ENCODE data around the gene ANGPTL1.
"Not testable (repeated sequence)": the region's sequence is repeated elsewhere in the genome, so short reads cannot be mapped to it uniquely, and the experiment has no call there.

Gene ANGPTL1

GRCh38 chr1:178864326-178864725 is 6.6 kb downstream of the ANGPTL1 start:
- no peak for DNase-seq

DNA sequence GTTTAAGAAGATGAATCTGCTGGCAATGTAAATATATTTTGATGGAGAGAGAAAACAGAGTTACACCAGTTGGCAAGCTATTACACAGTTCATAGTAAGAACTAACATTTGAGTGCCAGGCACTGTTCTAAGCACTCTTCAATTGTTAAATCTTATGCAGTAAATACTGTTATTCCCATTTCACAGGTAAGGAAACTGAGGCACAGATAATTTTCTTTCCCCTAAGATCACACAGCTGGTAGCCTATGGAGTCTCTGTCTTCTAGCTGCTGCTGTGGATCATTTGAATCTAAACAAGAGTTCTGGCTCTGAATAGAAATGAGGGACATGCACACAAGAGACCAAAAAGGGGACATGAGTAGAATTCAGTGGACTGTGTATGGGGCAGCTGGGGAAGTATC is 8.0 kb downstream of the ANGPTL1 start:
- DNase-seq: no peak

- DNase-seq: no peak
Measured at GRCh38 chr1:178862416-178862815, 8.5 kb downstream of the ANGPTL1 start.

DNA sequence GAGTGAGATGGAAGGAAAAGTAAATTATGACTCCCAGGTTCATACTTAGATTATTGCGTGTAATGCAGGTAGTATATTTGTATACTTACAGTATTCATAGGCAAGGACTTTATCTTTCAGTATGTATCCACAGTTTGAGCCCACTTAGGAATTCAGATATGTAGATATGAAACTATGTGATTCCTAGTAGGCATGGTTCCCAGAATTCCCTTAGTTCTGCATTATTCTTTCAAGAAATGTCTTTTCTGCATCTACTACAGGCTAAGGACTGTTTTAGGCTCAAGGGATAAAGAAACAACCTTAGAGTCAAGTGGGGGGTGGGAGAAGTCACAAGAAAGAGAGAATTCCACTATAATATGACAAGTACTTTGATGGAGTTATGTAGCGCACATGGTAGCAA is 13.8 kb downstream of the ANGPTL1 start:
- no peak for DNase-seq

- no peak for DNase-seq
Measured at GRCh38 chr1:178849918-178850317, 21.0 kb downstream of the ANGPTL1 start.

GRCh38 chr1:178847919-178848318 is 23.0 kb downstream of the ANGPTL1 start:
- not testable (repeated sequence) for DNase-seq

DNA sequence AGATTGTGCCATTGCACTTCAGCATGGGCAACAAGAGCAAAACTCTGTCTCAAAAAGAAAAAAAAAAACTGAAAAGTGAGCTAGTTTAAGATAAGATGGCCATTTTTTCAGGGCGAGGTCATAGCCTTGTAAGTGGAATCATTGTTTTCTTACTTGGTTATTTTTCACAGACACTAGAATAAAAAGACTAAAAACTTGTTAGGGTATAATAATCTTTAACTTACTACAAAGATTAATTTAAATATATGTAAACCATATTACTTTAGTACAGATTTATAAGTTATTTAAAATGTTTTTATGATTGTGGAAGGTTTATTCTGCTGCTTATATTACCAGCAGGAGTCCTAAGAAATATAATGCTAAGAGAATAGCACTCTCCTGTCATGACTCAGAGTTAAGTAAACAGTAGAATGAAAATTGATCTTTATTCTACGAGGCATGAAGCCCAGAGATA is 23.5 kb downstream of the ANGPTL1 start:
- no peak for DNase-seq

- no peak for DNase-seq
Measured at GRCh38 chr1:178846306-178846705, 24.6 kb downstream of the ANGPTL1 start.

DNA sequence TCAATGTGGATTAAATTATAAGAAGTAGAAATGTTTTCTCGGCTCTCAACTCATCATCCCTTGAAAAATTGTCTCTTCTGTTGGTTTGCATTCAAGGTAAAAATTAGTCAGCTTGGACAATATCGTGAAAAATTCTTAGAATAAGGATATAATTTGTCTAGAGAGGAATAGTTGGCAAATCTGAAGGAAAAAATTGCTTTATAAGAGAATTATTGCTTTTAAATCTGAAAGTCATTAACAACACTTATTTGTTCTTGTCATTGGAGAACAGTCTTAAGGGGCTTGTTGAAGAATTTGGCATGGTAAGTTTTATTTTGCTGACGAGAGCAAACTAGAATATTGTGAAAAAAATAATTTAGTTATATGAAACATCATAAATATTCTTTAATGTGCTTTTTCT is 26.4 kb downstream of the ANGPTL1 start:
- DNase-seq: no peak

DNA sequence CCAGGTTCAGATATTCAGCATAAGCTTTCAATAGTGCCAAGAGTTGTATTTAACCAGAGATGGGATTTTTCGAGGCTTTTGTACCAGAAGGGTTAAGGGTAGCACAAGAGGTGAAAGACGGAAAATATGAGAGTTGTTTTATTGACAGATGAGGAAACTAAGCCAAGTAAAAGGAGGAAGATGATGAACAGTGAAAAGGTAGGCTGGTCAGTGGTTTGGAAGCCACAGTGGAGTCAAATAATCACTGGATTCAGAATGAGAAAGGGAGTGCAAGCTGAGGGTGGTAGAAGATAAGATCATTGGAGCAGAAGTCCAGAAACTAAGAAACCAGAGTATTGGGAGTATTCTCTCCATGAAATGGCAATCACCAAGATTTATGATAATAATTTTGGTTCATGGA is 45.7 kb downstream of the ANGPTL1 start:
- no peak for DNase-seq

GRCh38 chr1:178821134-178821866 is 49.6 kb downstream of the ANGPTL1 start:
- no peak for DNase-seq

DNA sequence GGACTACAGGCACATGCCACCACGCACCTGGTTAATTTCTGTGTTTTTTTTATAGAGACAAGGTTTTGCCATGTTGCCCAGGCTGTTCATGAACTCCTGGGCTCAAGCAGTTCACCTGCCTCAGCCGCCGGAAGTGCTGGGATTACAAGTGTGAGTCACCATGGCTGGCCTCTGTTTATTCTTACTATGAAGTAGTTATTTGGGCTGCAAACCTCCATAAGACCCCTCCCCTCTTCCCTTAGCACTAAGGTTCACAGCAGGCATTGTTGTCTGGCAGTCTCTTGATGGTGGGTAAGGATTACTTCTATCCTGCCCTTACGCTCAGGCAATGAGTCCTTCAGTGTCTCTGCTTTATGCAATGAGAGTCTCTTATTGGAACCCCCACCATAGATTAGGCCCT is 51.8 kb downstream of the ANGPTL1 start:
- no peak for DNase-seq

- no peak for DNase-seq
Measured at GRCh38 chr1:178818416-178818815, 52.5 kb downstream of the ANGPTL1 start.

GRCh38 chr1:178810585-178810984 is 60.3 kb downstream of the ANGPTL1 start:
- DNase-seq: no peak

- no peak for DNase-seq
Measured at GRCh38 chr1:178808529-178808928, 62.3 kb downstream of the ANGPTL1 start.

GRCh38 chr1:178806665-178807300 is 64.1 kb downstream of the ANGPTL1 start:
- DNase-seq: no peak

DNA sequence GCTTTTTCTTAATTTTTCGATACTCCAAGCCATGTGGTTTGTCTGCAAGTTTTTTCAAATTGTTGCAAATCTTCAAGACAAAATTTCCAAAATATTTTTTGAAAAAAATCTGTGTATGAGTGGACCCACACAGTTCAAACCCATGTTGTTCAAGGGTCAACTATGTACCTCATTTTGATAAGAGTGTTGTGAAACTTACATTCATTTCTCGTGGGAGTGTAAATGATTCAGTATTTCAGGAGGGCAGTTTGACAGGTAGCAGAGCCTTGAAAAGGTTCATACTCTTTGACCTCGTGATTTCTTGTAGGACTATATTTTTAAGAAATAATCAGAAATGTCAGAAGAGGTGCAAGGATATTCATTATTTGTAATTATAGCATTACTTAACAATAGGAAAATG is 68.0 kb downstream of the ANGPTL1 start:
- DNase-seq: no peak

All from CD4-positive, alpha-beta T cell treated with Interleukin-12 subunit alpha and Interleukin-12 subunit beta, for 1 hour (primary cell).